Esophagus squamous epithelium (tissue), 5 donors: ENCODE results near the gene GOLGA6D. TPM values are rescaled to one million over a fixed set of nuclear protein-coding genes. Genes with fewer than 3 reads are reported as not detected.
"Not testable (repeated sequence)": the region's sequence is repeated elsewhere in the genome, so short reads cannot be mapped to it uniquely, and the experiment has no call there.

ENCODE experiments used
- DNase-seq: peaks from one replicate; lab custom pipeline; 2025; lab: John Stamatoyannopoulos, UW
- H3K27ac ChIP-seq, 4 donors: fragments of 200-600 bp; sonication (generic); one replicate each; pipeline ENCODE4 v1.5.1; 2016 to 2019; ENCODE audit warnings: mild to moderate bottlenecking in 1 of 4
- H3K27me3 ChIP-seq, 4 donors: fragments of 200-600 bp; sonication (generic); 1 replicate in 3 of 4; 2 replicates in 1 of 4; pipeline versions ENCODE4 v1.5.1 to v1.6.0; 2017 to 2021; ENCODE audit warnings: antibody characterized with exemption in 1 of 4
- H3K36me3 ChIP-seq, 3 donors: fragments of 200-600 bp; sonication (generic); one replicate each; pipeline ENCODE4 v1.5.1; 2016 to 2019
- H3K4me1 ChIP-seq, 3 donors: fragments of 200-600 bp; sonication (generic); one replicate each; pipeline ENCODE4 v1.5.1; 2017 to 2019
- H3K4me3 ChIP-seq, 4 donors: fragments of 200-600 bp; sonication (generic); 1 replicate in 3 of 4; 2 replicates in 1 of 4; pipeline ENCODE4 v1.5.1; 2016 to 2019; ENCODE audit warnings: mild to moderate bottlenecking in 2 of 4, moderate library complexity in 1 of 4
- H3K9me3 ChIP-seq, 3 donors: fragments of 200-600 bp; sonication (generic); one replicate each; pipeline ENCODE4 v1.5.1; 2016 to 2019
- POLR2A ChIP-seq, 4 donors: fragments of 450-650 bp; IDR thresholded peaks; one replicate each; pipeline ENCODE4 v1.6.1; 2017; ENCODE audit warnings: antibody characterized with exemption in 4 of 4, mild to moderate bottlenecking in 4 of 4, moderate library complexity in 3 of 4
- WGBS, 2 donors: methylation state at CpG; one replicate each; pipeline ENCODE4 v1.1.5; 2018; 5-methylcytosine and 5-hydroxymethylcytosine counted together
- intact Hi-C: fragments of 100-400 bp; cut with DNase I; formaldehyde crosslinking; loops from one replicate; pipeline ENCODE4 v1.15.0; 2022
- total RNA-seq, 4 donors: library from RNA; depleted of rRNA; stranded (reverse); fragments of >200 nt; gene quantifications; one replicate each; pipeline ENCODE4 v1.1.0, GENCODE V29; 2016
- TF ChIP-seq, protein P1 (sequence below), 6 experiments: fragments of 450-650 bp in 4 of 6; fragments of 200-600 bp in 2 of 6; sonication (generic) in 2 of 6; IDR thresholded peaks; one replicate each; pipeline ENCODE4 v1.5.1; 2016 to 2019; ENCODE audit warnings: antibody characterized with exemption in 6 of 6, mild to moderate bottlenecking in 4 of 6, moderate library complexity in 4 of 6
- donor health status: DM: yes; HTN: yes; CAD: no.

The GOLGA6D gene
- total RNA-seq, 4 donors from 2014 or later = not detected

DNA sequence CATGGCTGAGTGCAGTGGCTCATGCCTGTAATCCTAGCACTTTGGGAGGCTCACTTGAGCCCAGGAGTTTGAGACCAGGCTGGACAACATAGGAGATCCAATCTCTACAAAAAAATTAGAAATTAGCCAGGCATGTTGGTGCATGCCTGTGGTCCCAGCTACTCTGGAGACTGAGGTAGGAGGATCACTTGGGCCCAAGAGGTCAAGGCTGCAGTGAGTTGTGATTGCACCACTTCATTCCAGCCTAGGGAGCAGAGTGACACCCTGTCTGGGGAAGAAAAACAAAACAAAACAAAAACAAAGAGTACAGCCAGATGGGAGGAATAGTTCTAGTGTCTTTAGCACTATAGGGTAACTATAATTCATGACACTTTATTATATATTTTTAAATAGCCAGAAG lies 27.1 kb downstream of the GOLGA6D start:
- H3K4me1 ChIP-seq = peaks cover 0 to 6% (median 0%) of the 10 kb centered on the region in 3 donors
- intact Hi-C loops = no loop called here
- no peaks in the 10 kb centered on the region for H3K9me3 ChIP-seq
- H3K36me3 ChIP-seq = no peaks in the 10 kb centered on the region
- no peak overlapping the region for H3K27ac ChIP-seq
- DNase-seq = no peak
- H3K4me3 ChIP-seq = no peak overlapping the region
- TF ChIP-seq POLR2A (IDR thresholded peaks at IDR 0.05) = no peak
- TF ChIP-seq, protein P1, sequence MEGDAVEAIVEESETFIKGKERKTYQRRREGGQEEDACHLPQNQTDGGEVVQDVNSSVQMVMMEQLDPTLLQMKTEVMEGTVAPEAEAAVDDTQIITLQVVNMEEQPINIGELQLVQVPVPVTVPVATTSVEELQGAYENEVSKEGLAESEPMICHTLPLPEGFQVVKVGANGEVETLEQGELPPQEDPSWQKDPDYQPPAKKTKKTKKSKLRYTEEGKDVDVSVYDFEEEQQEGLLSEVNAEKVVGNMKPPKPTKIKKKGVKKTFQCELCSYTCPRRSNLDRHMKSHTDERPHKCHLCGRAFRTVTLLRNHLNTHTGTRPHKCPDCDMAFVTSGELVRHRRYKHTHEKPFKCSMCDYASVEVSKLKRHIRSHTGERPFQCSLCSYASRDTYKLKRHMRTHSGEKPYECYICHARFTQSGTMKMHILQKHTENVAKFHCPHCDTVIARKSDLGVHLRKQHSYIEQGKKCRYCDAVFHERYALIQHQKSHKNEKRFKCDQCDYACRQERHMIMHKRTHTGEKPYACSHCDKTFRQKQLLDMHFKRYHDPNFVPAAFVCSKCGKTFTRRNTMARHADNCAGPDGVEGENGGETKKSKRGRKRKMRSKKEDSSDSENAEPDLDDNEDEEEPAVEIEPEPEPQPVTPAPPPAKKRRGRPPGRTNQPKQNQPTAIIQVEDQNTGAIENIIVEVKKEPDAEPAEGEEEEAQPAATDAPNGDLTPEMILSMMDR (IDR thresholded peaks at IDR 0.05) = no peak
- H3K27me3 ChIP-seq = peaks cover 0 to 45% (median 2%) of the 10 kb centered on the region in 4 donors

DNA sequence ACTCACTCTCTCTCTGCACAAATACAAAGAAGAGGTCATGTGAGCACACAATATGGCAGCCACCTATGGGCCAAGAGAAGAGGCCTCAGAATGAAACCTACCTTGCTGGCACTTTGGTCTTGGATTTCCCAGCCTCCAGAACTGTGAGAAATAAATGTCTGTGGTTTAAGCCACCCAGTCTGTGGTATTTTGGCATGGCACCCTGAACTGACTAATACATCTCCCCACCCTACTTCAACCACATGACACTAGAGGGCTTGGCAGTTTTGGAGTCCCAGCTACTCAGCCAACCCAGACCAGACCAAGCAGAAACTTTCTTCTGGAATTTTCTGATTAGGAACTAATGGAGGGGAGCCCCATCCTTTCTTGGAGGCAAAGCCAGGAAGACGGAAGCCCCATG lies 29.9 kb downstream of the GOLGA6D start:
- H3K36me3 ChIP-seq, DNase-seq, intact Hi-C loops, H3K9me3 ChIP-seq, H3K4me1 ChIP-seq, H3K27ac ChIP-seq, H3K4me3 ChIP-seq: not testable (repeated sequence)
- peaks cover 0 to 23% (median 0%) of the 10 kb centered on the region in 4 donors for H3K27me3 ChIP-seq
- no CpG with 5 or more reads among the region's 1 CpG for WGBS, 2 donors

GRCh38 chr15:75313116-75313845 lies 30.6 kb downstream of the GOLGA6D start:
- Histone ChIP-seq H3K27ac (no peak overlapping the region), H3K9me3 (no peaks in the 10 kb centered on the region), H3K4me1 (no peaks in the 10 kb centered on the region), H3K27me3 (peaks cover 0 to 16% (median 0%) of the 10 kb centered on the region in 4 donors), H3K36me3 (no peaks in the 10 kb centered on the region), H3K4me3 (no peak overlapping the region)
- intact Hi-C loops = no loop called here
- WGBS, 2 donors = 81 to 87% methylated on average over 4 to 10 of the region's 13 CpGs
- no peak for DNase-seq
- no peak for TF ChIP-seq POLR2A (IDR thresholded peaks at IDR 0.05)
- TF ChIP-seq, protein P1 (IDR thresholded peaks at IDR 0.05) = no peak

- WGBS, 2 donors = 66 to 85% methylated on average over 3 to 4 of the region's 5 CpGs
- no peak for DNase-seq
- TF ChIP-seq, protein P1 (IDR thresholded peaks at IDR 0.05) = no peak
- TF ChIP-seq POLR2A (IDR thresholded peaks at IDR 0.05) = no peak
- Histone ChIP-seq H3K27me3 (peaks cover 0 to 7% (median 0%) of the 10 kb centered on the region in 4 donors), H3K27ac (no peak overlapping the region), H3K36me3 (no peaks in the 10 kb centered on the region), H3K9me3 (no peaks in the 10 kb centered on the region), H3K4me3 (no peak overlapping the region), H3K4me1 (no peaks in the 10 kb centered on the region)
- intact Hi-C loops = no loop called here
Observed at GRCh38 chr15:75314552-75315290, 32.1 kb downstream of the GOLGA6D start.

GRCh38 chr15:75319231-75319897 lies 36.7 kb downstream of the GOLGA6D start:
- H3K4me3 ChIP-seq, H3K4me1 ChIP-seq, H3K36me3 ChIP-seq, H3K27ac ChIP-seq, H3K9me3 ChIP-seq, H3K27me3 ChIP-seq, intact Hi-C loops, DNase-seq: not testable (repeated sequence)
- 65 to 76% methylated on average over 5 of the region's 5 CpGs for WGBS, 2 donors

DNA sequence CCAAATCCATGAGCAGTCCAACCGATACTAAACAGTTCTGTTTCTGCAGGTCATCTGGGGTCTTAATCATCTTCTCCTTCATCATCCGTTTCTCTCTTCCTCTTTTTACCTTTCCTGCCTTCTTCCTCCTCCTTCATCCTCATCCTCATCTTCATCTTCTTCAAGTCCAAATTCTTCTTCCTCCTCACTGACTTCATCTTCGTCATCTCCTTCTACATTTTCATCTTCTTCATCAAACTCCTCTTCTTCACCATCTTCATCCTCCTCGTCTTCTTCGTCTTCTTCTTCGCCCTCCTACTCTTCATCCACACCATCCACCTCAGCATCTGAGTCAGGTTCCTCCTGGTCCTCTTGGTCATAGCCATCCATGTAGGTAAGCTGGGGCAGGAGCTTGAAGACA lies 39.1 kb downstream of the GOLGA6D start:
- H3K36me3 ChIP-seq = no peaks in the 10 kb centered on the region
- no peak overlapping the region for H3K27ac ChIP-seq
- intact Hi-C loops = loop anchor here (10.0 kb wide), 1 partner anchor 87 kb away; no protein-coding TSS in a partner anchor
- no peaks in the 10 kb centered on the region for H3K9me3 ChIP-seq
- 82% methylated on average over 6 of the region's 6 CpGs for WGBS, 2 donors
- no peak for DNase-seq
- TF ChIP-seq, protein P1 (IDR thresholded peaks at IDR 0.05) = no peak
- no peak for TF ChIP-seq POLR2A (IDR thresholded peaks at IDR 0.05)
- no peaks in the 10 kb centered on the region for H3K4me1 ChIP-seq
- no peaks in the 10 kb centered on the region for H3K27me3 ChIP-seq
- H3K4me3 ChIP-seq = no peak overlapping the region
